Eye (tissue), 1 donor: ENCODE measurements around the gene CDK16.

Experiments used
- DNase-seq: peaks from one replicate; pipeline ENCODE4 v3.0.0-alpha.2; 2015

CDK16 gene

GRCh38 chrX:47186096-47186740 is 32.3 kb upstream of the CDK16 start:
- no peak for DNase-seq

DNA sequence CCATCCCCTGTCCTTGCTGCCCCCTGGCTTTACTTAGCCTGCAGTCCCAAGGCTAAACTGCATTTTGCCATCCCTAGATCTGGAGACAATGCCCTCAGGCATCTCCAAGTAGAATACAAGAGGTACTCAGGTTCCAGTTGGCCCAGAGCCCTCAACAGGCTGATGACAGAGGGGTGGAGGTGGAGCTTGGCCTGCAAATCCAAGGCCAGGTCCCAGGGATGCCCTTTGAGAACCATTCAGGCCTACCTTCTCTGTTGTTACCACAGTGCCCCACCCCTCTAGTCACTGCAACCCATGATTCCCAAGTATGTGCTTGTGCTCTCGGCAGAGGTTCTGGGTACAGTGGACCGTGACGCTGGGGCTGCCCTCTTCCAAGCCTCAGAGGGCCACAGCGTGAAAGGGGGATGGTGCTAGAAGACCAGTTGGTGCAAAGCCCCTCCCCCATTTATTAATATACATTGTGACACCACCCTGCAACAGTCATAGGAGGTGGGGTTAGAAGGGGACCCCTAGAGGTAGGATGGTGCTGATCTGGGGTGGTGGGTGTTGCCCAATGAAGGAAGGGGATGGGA is 31.3 kb upstream of the CDK16 start:
- DNase-seq, result no peak

GRCh38 chrX:47189906-47190305 is 28.6 kb upstream of the CDK16 start:
- no peak for DNase-seq

- peak; percentile 93 for DNase-seq
These were observed 27.8 kb upstream of the CDK16 start for GRCh38 chrX:47190445-47191269.

- DNase-seq, result peak; percentile 42
These were observed 27.1 kb upstream of the CDK16 start for GRCh38 chrX:47191331-47191730.

DNA sequence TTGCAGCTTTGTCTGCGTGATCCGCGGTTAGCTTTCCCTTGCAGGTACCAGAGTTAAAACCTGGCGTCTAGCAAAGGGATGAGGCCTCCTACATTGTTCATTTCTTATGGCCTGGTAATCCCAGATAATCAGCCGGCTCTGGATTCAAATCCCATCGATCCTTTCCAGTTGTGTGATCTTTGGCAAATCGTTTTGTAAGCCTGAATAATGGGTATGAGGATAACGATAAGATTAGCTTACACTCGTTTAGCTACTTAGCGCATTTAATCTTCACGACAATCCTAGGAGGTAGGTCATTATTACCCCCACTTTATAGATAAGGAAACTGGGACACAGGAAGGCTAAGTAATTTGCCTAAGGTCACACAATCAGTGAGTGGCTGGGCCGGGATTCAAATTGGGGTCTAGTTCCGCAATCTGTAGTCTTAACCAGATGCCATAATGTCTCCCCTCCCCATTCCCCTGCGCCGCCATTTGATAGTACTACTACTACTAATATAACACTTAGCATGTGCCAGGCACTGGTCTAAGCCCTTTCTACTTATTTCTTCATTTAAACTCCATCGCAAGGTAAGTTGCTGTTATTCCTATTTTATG is 26.6 kb upstream of the CDK16 start:
- DNase-seq, result peak; percentile 8

DNA sequence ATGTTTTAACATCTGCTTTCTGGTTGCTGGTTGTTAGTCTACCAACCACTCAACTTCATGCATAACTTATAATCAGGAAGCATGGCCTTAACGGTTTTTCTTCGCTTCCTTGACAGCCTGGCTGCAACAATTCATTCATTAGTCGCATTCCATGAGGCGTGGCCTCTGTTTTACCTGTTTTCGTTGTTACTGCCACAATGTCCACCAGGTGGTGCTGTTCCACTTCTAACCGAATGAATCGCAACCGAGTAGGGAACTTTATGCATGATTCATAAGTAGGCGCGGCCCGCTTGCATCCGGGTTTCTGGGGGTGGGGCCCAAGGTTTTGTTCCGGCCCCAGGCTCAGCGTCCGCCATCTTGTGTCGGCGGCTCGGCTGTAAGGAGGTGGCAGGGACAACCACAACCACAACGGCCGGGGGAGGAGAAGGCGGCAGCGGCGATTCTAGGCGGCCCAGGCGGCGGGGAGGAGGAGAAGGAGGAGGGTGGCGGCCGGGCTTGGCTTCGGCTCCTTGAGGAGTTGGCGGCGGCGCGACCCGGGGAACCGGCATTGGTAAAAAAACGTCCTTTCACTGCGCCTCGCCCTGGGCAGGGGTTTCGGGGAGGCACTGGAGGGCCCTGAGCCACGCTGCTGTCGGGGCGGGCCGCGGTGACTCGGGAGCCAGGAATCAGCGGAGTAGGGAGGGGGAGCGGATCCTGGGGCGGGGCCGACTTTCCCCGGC is 24.8 kb upstream of the CDK16 start, which contains the start of gene UBA1:
TSS of gene UBA1 (plus strand) at position 355 of the 719 bp plus-strand sequence. CDS start 4,974 bp downstream, outside the sequence.
- peak; percentile 98 for DNase-seq

- no peak for DNase-seq
These were observed 24.2 kb upstream of the CDK16 start for GRCh38 chrX:47194194-47194787.

DNA sequence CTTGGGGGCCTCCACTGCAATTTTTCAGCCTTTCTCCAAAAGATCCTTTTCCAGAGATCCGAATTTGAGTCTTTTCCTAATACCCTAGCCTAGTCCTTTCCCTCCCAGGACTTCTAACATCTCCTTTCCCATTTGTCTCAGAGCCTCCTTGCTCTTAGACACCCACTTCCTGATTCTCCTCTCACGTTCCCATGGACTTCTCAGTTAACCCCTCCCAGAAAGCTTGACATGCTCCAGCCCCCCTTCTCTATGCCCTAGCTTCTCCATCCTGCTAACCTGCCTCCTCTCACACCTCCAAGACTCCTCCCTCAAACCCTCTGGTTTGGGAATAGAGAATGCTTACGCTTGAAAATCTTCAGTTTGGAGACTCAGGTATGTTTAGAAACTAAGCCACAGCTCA is 22.4 kb upstream of the CDK16 start:
- no peak for DNase-seq

DNA sequence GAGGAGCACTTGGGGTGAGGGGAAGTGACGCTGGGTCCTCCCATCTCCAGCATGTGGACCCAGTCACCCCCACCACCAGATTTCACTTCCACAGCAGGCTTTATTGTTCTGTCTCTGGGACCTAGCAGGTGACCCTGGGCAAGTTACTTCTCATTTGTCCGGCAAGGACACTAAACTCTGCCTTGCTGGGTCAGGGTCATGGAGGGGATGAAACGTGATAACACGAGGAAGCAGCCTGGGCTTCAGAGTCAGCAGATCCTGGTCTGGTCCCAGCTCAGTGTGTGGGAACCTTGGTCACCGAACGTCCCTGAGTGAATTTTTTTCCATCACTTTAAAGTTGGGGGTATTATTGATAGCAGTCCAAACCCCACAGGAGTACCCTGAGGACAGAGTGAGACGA is 21.0 kb upstream of the CDK16 start:
- no peak for DNase-seq

- no peak for DNase-seq
These were observed 20.3 kb upstream of the CDK16 start for GRCh38 chrX:47198026-47198686.

GRCh38 chrX:47198687-47199080 is 19.8 kb upstream of the CDK16 start:
- DNase-seq, result no peak

GRCh38 chrX:47199286-47199685 is 19.2 kb upstream of the CDK16 start:
- no peak for DNase-seq

DNA sequence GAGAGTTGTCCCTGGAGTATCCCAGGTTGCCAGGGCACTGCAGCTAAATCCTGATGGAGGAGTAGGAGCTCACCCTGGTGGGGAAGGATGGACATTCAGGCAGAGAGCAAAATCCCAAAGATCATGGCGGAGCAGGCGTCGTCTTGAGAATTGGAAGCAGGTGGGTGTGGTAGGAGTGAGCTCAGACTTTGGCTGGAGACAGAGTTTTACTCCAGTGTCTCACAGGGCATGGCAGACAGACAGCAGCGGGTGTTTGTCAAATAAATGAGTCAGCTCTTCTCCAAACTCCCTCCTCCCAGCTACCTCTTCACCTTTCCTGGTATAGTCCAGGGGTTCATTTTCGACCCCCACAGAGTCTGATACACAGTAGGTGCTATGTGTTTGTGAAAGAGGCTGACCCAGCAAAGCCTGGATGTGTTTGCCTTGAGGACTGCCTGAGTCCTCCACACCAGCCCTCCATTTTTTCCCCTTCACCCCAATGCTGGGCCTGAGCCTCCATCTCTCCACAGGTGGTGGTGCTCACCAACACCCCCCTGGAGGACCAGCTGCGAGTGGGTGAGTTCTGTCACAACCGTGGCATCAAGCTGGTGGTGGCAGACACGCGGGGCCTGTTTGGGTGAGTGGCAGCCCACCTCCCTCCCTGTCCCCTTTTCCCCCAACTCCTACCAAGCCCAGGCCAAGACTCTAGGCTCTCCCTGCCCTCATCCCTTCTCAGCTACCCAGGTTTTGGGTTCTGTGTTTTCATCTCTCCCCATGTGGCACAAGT is 17.9 kb upstream of the CDK16 start:
- DNase-seq, result no peak

GRCh38 chrX:47201345-47201944 is 17.0 kb upstream of the CDK16 start:
- DNase-seq, result no peak

GRCh38 chrX:47202316-47202715 is 16.2 kb upstream of the CDK16 start:
- no peak for DNase-seq

DNA sequence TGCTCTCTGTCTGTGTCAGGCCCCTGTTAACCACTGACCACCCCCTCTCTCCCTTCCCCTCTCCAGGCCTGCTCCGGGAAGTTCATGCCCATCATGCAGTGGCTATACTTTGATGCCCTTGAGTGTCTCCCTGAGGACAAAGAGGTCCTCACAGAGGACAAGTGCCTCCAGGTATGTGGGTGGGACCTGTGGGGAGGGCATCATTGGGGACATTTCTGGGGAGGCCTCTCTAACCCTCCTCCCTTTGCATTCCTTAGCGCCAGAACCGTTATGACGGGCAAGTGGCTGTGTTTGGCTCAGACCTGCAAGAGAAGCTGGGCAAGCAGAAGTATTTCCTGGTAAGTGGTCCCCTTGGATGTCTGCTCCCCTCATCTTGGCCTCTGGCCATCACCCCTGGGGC is 15.6 kb upstream of the CDK16 start:
- no peak for DNase-seq

GRCh38 chrX:47204970-47205369 is 13.5 kb upstream of the CDK16 start:
- no peak for DNase-seq

- no peak for DNase-seq
These were observed 12.2 kb upstream of the CDK16 start for GRCh38 chrX:47206316-47206715.

- no peak for DNase-seq
These were observed 10.4 kb upstream of the CDK16 start for GRCh38 chrX:47208108-47208507.
